ENCODE measurements around the gene SLC2A8.

The SLC2A8 gene

GRCh38 chr9:127423934-127424675 lies 27.1 kb downstream of the SLC2A8 start, which contains the start of gene ZNF79:
ZNF79 (plus strand) TSS chr9:127424382; CDS start chr9:127424788, 406 bp downstream.
- peak within 1 kb of the TSS; percentile 95 for H3K4me3 ChIP-seq (ENCODE audit: low read length)
- DNase-seq (ENCODE audit: low read depth), result peak; percentile 95
- TF ChIP-seq CTCF (IDR thresholded peaks at IDR 0.05; ENCODE audit: insufficient read depth, low read depth, low read length, missing control alignments), result no peak

- no peak for DNase-seq (ENCODE audit: low read depth)
- peak overlapping the region; percentile 95 for H3K4me3 ChIP-seq (ENCODE audit: low read length)
- no peak for TF ChIP-seq CTCF (IDR thresholded peaks at IDR 0.05; ENCODE audit: insufficient read depth, low read depth, low read length, missing control alignments)
Observed at GRCh38 chr9:127424676-127424999, 27.7 kb downstream of the SLC2A8 start.

- peak; percentile 69 for DNase-seq (ENCODE audit: low read depth)
- TF ChIP-seq CTCF (IDR thresholded peaks at IDR 0.05; ENCODE audit: insufficient read depth, low read depth, low read length, missing control alignments), result no peak
Observed at GRCh38 chr9:127426756-127427155, 29.8 kb downstream of the SLC2A8 start.

GRCh38 chr9:127428348-127428747 lies 31.4 kb downstream of the SLC2A8 start:
- H3K4me3 ChIP-seq (ENCODE audit: low read length), result no peak overlapping the region
- TF ChIP-seq CTCF (IDR thresholded peaks at IDR 0.05; ENCODE audit: insufficient read depth, low read depth, low read length, missing control alignments), result no peak
- DNase-seq (ENCODE audit: low read depth), result no peak

More at GRCh38 chr9:127426756-127427155, 29.8 kb downstream of the SLC2A8 start:
- H3K4me3 ChIP-seq (ENCODE audit: low read length), result no peak overlapping the region

GRCh38 chr9:127430415-127430814 lies 33.4 kb downstream of the SLC2A8 start:
- no peak for DNase-seq (ENCODE audit: low read depth)
- no peak overlapping the region for H3K4me3 ChIP-seq (ENCODE audit: low read length)
- no peak for TF ChIP-seq CTCF (IDR thresholded peaks at IDR 0.05; ENCODE audit: insufficient read depth, low read depth, low read length, missing control alignments)

- no peak for TF ChIP-seq CTCF (IDR thresholded peaks at IDR 0.05; ENCODE audit: insufficient read depth, low read depth, low read length, missing control alignments)
- DNase-seq (ENCODE audit: low read depth), result no peak
- no peak overlapping the region for H3K4me3 ChIP-seq (ENCODE audit: low read length)
Observed at GRCh38 chr9:127437497-127438264, 40.7 kb downstream of the SLC2A8 start.
